ENCODE results near the gene SUCLG2.

DNA sequence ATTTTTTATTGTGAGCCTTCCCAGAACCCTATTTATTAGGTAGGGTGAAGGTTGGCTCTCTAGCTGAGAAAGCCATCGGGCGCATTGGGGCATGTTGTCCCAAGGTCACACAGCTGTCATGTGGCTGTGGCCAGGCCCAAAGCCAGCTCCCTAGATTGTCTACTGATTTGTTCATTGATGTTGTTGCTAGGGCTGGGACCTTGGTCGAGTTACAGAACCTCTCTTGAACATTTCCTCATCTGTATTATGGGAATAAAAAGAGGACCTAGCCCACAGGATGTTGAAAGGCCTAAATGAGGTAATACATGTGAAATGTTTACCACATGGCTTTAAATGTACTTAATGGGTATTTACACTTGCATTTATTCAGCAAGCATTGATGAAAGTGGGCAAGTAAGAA lies 252.5 kb downstream of the SUCLG2 start:
- no peak for TF ChIP-seq EZH2 (IDR thresholded peaks at IDR 0.05; ENCODE audit: low read depth)
- TF ChIP-seq, protein P1, sequence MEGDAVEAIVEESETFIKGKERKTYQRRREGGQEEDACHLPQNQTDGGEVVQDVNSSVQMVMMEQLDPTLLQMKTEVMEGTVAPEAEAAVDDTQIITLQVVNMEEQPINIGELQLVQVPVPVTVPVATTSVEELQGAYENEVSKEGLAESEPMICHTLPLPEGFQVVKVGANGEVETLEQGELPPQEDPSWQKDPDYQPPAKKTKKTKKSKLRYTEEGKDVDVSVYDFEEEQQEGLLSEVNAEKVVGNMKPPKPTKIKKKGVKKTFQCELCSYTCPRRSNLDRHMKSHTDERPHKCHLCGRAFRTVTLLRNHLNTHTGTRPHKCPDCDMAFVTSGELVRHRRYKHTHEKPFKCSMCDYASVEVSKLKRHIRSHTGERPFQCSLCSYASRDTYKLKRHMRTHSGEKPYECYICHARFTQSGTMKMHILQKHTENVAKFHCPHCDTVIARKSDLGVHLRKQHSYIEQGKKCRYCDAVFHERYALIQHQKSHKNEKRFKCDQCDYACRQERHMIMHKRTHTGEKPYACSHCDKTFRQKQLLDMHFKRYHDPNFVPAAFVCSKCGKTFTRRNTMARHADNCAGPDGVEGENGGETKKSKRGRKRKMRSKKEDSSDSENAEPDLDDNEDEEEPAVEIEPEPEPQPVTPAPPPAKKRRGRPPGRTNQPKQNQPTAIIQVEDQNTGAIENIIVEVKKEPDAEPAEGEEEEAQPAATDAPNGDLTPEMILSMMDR (conservative IDR thresholded peaks at IDR 0.05), result no peak
